Stimulated activated CD4-positive, alpha-beta T cell treated with anti-CD3 and anti-CD28 coated beads, Interleukin-1b, Interleukin-23, amount 100 ng/mL, for 48 hours (primary cell): ENCODE data around the gene MCRIP2.
A peak's percentile ranks its signal among the peaks of the same experiment; 100 is the strongest.

ENCODE experiments used
- DNase-seq: peaks from one replicate; pipeline ENCODE4 v3.0.0-alpha.2; 2020

MCRIP2 gene

GRCh38 chr16:633336-634050, 8.1 kb upstream of the MCRIP2 start:
- no peak for DNase-seq

DNA sequence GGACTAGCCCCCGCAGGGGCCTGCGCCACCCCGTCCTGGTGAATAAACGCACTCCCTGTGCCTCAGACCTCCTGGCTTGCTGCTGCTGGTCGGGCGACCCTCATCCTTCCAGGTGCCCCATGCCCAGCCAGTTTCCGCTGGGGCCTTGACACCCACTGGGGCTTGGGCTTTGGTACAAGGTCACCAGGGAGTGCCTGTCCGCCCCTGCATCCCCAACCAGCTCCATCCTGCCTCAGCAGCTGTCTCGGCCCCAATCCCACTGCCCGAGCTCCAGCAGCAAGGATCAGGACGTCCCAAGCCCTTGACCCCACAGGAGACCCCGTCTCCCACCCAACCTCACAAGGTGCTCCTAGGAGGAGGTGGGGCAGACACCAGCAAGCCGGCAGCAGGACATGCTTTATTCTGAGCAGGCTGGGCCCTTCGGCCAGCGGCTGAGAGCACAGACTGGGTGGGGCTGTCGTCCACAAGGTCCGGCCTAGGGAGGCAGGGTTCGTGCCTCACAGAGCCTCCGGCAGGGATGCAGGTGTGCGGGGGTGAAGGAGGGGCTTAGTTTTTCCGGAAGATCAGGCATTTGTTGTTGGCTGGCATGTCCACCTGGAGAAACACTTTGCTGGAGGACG, 7.5 kb upstream of the MCRIP2 start:
- no peak for DNase-seq

GRCh38 chr16:634996-635395, 6.6 kb upstream of the MCRIP2 start:
- no peak for DNase-seq

DNA sequence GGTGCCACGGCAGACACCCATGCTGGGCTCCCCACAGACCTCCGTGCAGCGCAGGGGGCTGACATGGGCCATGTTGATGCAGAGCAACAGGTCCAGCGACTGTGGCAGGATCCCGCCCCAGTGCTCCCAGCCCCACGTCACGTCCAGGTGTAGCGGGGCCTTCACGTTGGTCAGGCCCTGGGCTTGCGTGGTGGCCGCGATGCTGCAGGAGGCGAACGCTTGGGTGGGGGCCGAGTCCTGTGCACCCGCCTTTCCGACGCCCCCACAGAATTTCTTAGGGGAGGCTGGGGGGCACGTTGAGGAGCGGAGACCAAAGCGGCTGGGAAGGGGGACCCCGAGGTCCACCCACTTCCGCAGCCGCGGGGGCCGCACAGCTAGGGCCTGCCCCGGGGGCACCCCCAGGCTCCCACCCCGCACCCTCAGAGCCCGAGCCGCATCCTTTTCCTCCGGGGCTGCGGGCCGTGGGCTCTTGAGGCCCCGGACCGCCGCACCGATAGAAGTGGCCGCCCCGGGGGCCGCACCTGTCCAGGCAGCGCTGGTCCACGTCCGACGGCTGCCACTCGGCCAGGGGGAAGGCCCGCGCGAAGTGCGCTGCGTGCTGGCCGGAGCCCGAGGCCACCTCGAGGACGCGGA, 5.9 kb upstream of the MCRIP2 start:
- DNase-seq = no peak

DNA sequence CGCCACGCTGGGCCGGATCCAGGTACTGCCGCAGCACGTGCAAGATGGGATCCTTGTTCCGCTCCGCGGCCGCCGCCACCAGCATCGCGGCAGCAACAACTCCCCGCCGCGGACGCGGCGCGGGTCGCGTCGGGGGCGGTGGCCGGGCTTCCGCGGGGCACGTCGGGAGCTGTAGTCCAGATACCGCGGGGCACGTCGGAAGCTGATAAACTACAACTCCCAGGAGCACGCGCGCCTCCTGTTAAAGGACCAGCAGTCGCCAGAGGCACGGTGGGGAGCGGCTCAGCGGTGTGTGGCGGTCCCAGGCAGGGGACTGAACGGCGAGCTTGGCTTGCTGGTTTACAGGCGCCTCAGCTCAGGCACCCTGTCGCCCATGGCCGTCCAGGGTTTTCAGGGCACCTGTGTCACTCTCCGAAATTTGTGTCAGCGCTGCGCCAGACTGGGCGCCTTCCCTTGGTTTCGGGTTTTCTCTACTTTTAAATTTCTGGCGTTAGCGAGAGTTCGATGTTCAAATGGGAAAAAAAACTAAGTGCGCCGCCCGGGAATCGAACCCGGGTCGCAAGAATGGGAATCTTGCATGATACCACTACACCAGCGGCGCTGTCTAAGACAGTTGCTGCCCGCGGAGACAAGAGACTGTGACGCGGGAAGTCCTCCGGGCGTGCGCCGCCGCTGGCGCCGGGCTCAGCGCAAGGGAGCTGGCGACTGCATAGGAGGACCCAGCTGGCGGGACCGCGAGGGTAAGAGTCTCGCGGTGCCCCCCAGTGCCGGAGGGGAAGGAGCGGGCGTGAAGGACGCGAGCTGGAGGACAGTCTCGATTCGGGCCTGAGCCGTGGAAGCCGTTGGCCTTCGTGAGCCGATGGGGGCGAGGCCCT, 5.2 kb upstream of the MCRIP2 start, which contains the start of gene METTL26:
METTL26 (minus strand) TSS at position 100 of the 875 bp plus-strand sequence; CDS start at position 85, 15 bp downstream.
- DNase-seq = peak; percentile 93

GRCh38 chr16:637081-638018, 4.3 kb upstream of the MCRIP2 start:
- DNase-seq = peak; percentile 88

- no peak for DNase-seq
Observed at GRCh38 chr16:638034-638543, 3.5 kb upstream of the MCRIP2 start.

DNA sequence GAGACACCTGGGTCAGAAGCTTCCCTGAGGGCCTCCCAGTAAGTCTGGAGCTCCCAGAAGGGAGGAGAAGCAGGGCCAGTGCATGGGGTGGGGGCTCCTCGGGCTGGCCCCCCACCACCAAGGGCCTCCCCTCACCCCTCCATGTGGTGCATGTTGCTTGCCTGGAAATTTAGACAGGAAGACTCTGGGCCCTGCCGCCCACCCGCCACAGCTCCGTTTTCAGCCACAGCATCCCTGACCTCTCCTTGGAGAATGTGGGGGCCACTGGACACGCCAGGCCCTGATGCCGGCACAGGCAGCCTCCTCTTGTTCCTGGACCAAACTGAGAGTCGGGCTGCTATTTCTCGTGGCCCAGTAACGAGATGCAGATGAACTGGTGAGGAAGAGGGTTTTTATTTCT, 2.8 kb upstream of the MCRIP2 start:
- no peak for DNase-seq

- DNase-seq = no peak
Observed at GRCh38 chr16:640614-641013, 1.0 kb upstream of the MCRIP2 start.

DNA sequence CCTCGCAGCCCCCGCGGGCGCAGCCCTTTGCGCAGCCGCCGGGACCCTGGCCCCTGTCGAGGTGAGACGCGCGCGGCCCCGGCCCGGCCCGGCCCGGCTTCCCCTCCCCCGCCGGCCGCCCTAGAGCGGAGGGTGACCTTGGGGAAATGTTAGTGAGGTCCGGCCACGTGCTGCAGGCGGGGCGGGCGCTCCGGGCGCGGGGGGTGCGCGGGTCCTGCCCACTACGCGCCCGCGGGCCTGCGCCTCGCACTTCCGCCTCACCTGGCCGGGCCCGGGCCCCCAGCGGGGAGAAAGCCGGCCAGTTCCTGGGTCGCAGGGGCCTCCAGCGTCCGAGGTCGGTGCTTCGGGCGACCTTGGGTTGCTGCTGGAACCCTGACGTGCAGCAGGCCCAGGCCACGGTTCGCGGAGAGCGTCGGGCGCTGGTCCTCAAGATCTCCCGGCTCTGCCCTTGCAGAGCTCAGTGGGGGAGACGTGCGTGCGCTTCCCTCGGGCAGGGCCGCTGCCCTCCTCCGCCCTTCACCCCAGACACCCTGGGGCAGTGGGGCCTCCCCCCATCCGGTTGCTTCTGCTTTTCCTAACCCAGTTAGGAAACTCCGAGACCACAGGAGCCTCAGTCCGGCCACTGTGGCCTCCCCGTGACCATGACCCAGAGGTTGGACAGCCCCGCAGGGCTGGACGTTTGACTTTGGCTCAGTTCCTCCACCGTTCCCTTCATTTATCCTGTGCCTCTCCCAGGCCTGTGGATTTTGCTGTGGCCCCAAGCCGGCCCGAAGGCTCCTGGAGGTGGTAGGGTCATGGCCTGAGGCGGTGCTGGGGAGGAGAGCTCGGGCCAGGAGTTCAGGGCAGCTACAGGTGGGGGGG, 791 bp downstream of the MCRIP2 start:
- peak; percentile 25 for DNase-seq

GRCh38 chr16:643050-643368, 1.4 kb downstream of the MCRIP2 start:
- DNase-seq = no peak

- DNase-seq = no peak
Observed at GRCh38 chr16:644556-644955, 2.9 kb downstream of the MCRIP2 start.

DNA sequence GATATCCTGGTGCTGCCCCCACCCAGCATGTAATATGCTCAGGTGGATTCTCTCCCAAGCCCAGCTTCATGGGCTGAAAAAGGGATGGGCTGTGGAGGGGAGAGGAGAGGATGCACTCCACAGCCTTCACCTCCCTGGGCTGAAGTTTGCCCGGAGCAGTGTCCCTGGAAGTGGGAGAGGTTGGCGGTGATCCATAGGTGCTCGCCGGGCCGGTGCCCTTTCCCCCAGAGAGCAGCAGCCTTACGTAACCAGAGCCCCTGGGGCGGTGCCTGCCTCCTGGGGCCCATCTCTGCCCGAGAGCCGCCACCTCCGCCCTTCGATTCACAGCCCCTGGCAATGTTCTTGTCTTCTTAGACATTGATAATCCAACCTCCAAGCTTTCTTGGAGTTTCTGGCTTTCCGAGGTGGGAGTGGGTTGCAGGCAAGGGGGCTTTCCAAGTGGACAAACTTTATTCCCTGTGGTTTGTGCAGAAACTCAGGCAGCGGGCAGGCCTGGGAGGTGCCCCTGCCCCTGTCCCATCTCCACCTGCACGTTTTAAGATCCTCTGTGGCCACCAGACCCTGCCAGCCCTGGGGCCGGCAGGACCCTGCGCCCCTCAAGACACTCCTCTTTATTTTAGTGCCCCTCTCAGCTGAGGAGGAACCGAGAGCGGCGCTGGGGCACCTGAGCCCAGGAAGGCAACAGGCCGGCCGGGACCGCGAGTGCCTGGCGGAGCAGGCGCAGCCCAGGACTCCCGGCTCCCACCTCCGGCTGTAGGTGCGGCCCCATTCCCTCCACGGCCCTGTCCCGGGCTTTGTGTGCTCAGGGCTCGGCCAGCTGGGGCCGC, 4.4 kb downstream of the MCRIP2 start:
- DNase-seq = no peak

DNA sequence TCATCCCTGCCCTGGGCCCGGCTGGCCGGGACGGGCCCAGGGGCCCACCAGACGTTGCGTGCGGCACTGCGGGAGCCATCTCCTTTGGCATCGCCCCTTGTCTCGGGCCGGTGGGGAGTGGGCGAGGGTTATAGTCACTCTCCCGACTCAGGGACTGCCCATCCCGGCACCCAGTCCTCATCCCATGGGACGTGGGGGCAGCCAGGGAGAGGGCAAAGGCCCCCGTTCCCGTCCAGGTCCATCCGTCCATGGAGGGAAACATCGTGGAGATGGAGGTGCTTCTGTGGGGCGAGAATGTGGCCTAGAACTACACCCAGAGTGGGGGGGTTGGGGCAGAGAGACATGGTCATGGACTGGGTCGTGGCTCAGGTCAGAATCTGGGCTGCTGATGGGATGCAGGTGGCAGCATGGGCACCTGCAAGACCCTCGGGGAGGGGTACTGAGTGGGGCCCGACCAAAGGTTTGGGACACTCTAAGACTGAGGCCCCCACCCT, 5.1 kb downstream of the MCRIP2 start:
- no peak for DNase-seq

DNA sequence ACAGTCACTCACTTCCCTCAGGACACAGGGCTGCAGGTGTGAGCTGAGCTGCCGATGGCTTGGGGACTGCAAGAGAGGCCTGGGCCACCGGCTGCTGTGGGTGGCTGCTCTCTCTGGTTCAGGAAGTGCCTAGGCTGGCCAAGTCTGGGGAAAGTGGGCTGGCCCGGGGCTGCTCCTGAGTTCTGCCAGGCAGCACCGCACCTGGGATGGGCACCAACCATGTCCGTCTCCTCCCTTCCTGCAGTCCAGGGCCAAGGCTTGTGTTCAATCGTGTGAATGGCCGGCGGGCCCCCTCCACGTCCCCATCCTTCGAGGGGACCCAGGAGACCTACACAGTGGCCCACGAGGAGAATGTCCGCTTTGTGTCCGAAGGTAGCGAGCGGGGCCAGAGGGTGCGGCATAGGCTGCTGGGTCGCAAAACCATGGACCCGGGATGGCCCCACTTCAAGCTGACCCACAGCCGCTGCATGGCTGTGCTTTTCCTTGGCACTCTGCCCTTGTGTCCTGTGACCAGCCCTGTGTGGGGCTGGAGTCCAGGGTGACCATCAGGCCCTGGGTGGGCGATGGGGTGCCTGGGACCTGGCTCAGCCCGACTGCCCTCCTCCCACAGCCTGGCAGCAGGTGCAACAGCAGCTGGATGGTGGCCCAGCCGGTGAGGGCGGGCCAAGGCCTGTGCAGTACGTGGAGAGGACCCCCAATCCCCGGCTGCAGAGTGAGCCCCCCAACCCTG, 5.7 kb downstream of the MCRIP2 start:
- no peak for DNase-seq

- DNase-seq = peak; percentile 48
Observed at GRCh38 chr16:648071-648780, 6.6 kb downstream of the MCRIP2 start.

- DNase-seq = peak; percentile 93
Observed at GRCh38 chr16:648781-649589, 7.4 kb downstream of the MCRIP2 start, which contains the start of gene WDR90. Gene WDR90, plus strand, starts transcription at chr16:649365. Its CDS starts 52 bp downstream, at chr16:649417.
